ENCODE data around the gene ZNF384. TPM values are rescaled to one million over a fixed set of nuclear protein-coding genes. Genes with fewer than 3 reads are reported as not detected.

ZNF384 gene
- total RNA-seq, 1 experiment from 2014 or later = 88.0 TPM

DNA sequence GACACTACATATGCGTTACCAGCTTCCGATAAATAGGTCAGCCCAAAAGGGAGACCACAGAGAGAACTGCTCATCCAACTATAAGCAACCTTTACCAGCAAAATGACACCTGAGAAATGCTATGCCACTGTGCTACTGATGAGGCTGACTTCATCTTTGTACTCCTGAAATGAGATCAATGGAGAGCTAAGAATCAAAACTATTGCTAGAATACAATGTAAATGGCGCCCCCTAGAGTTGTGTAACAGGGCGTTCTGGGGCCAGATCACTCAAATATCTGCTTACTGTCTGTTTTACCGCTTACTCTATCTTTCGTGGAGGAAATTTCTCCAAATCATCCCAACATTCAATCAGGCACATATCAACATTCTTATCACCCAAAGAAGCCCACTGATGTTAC, 4.6 kb downstream of the ZNF384 start:
- no peak overlapping the region for H3K4me3 Mint-ChIP-seq
- H3K27me3 Mint-ChIP-seq (ENCODE audit: low read depth) = no peaks in the 10 kb centered on the region
- peaks cover 8% of the 10 kb centered on the region for H3K23me2 ChIP-seq (ENCODE audit: insufficient read length, low read depth, low read length, poor library complexity, severe bottlenecking)
- H3T11ph ChIP-seq (ENCODE audit: low read length) = no peak overlapping the region
- H3K9me3 Mint-ChIP-seq = no peaks in the 10 kb centered on the region
- peaks cover 5 to 34% (median 23%) of the 10 kb centered on the region in 3 experiments; a peak in 5 of 7 replicates for H3K36me3 Mint-ChIP-seq (ENCODE audit: insufficient read depth in 1 of 3, low read depth in 3 of 3)
- no peak overlapping the region for H3K23ac ChIP-seq (ENCODE audit: insufficient read length, low read depth, low read length)
- H2AK5ac ChIP-seq (ENCODE audit: insufficient read length, low read length) = no peak overlapping the region
- no peak overlapping the region for H2BK12ac ChIP-seq (ENCODE audit: insufficient read length, low read depth, low read length)
- no peak overlapping the region for H4K91ac ChIP-seq (ENCODE audit: insufficient read length, low read depth, low read length)
- H2AFZ ChIP-seq (ENCODE audit: low read length) = no peak overlapping the region
- H3K9me3 ChIP-seq (ENCODE audit: control insufficient read depth, low read depth, low read length) = no peaks in the 10 kb centered on the region
- WGBS (ENCODE audit: extremely low coverage, insufficient read length, low lambda C conversion rate) = no CpG with 5 or more reads among the region's 6 CpGs
- H4K20me1 ChIP-seq (ENCODE audit: control insufficient read depth, insufficient read depth, insufficient read length) = no peaks in the 10 kb centered on the region
- H3K4me1 Mint-ChIP-seq = peaks cover 14 to 21% of the 10 kb centered on the region in 2 experiments
- H2BK20ac ChIP-seq (ENCODE audit: low read depth, low read length, poor library complexity, severe bottlenecking) = no peak overlapping the region
- H3K27ac Mint-ChIP-seq = peak overlapping the region in 1 of 3 experiments; percentile 33; a peak in 1 of 7 replicates
- no peak overlapping the region for H3K27ac ChIP-seq (ENCODE audit: insufficient read length, low read depth, low read length)
- H3K4me2 ChIP-seq (ENCODE audit: insufficient read depth, insufficient read length, low read length) = no peak overlapping the region
- H2BK5ac ChIP-seq (ENCODE audit: insufficient read length, low read length) = no peak overlapping the region
- no peak overlapping the region for H3K56ac ChIP-seq (ENCODE audit: insufficient read length, low read depth, low read length)
- TF ChIP-seq, protein P1, sequence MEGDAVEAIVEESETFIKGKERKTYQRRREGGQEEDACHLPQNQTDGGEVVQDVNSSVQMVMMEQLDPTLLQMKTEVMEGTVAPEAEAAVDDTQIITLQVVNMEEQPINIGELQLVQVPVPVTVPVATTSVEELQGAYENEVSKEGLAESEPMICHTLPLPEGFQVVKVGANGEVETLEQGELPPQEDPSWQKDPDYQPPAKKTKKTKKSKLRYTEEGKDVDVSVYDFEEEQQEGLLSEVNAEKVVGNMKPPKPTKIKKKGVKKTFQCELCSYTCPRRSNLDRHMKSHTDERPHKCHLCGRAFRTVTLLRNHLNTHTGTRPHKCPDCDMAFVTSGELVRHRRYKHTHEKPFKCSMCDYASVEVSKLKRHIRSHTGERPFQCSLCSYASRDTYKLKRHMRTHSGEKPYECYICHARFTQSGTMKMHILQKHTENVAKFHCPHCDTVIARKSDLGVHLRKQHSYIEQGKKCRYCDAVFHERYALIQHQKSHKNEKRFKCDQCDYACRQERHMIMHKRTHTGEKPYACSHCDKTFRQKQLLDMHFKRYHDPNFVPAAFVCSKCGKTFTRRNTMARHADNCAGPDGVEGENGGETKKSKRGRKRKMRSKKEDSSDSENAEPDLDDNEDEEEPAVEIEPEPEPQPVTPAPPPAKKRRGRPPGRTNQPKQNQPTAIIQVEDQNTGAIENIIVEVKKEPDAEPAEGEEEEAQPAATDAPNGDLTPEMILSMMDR (conservative IDR thresholded peaks at IDR 0.05) = peak; percentile 84
- no peak overlapping the region for H3K9ac ChIP-seq (ENCODE audit: extremely low read depth, insufficient read length, low read length)
- no peaks in the 10 kb centered on the region for H3K27me3 ChIP-seq (ENCODE audit: insufficient read depth, low read length)
- no peaks in the 10 kb centered on the region for H3K4me1 ChIP-seq (ENCODE audit: insufficient read depth, low read length)
- no peak for DNase-seq
- H3K79me1 ChIP-seq (ENCODE audit: insufficient read depth, low read depth, low read length, poor library complexity, severe bottlenecking) = peaks cover 10% of the 10 kb centered on the region
- no peak overlapping the region for H2BK120ac ChIP-seq (ENCODE audit: low read depth, low read length, poor library complexity, severe bottlenecking)
- no peak overlapping the region for H2BK15ac ChIP-seq (ENCODE audit: low read depth, low read length)
- H3K14ac ChIP-seq (ENCODE audit: insufficient read depth, low read length) = no peak overlapping the region
- H4K8ac ChIP-seq (replicated peaks; ENCODE audit: insufficient read length, low read depth, low read length) = no peak overlapping the region
- H4K5ac ChIP-seq (ENCODE audit: insufficient read length, low read depth, low read length) = no peak overlapping the region
- no peak overlapping the region for H3K4ac ChIP-seq (ENCODE audit: low read depth, low read length)
- peaks cover 27% of the 10 kb centered on the region; the same call in 1 of the 2 replicates for H3K79me2 ChIP-seq (ENCODE audit: insufficient read depth, low read length)
- H3K18ac ChIP-seq (ENCODE audit: insufficient read length, low read depth, low read length) = no peak overlapping the region

All from H9 (cell line).